Activated naive CD8-positive, alpha-beta T cell treated with anti-CD3 and anti-CD28 coated beads for 36 hours (primary cell): ENCODE results near the gene DOCK1. TPM values are rescaled to one million over a fixed set of nuclear protein-coding genes. Genes with fewer than 3 reads are reported as not detected.

ENCODE experiments used
- DNase-seq: peaks from one replicate; pipeline ENCODE4 v3.0.0; 2021
- H3K27ac Mint-ChIP-seq: one replicate; pipeline ENCODE4 v1.8.0; 2022; ENCODE audit warnings: mild to moderate bottlenecking, moderate library complexity, mixed read lengths
- H3K27me3 Mint-ChIP-seq: one replicate; pipeline ENCODE4 v1.8.0; 2022; ENCODE audit warnings: mild to moderate bottlenecking, mixed read lengths
- H3K36me3 Mint-ChIP-seq: one replicate; pipeline ENCODE4 v1.8.0; 2021; ENCODE audit warnings: mild to moderate bottlenecking, mixed read lengths
- H3K4me1 Mint-ChIP-seq: one replicate; pipeline ENCODE4 v1.8.0; 2021; ENCODE audit warnings: mixed read lengths
- H3K4me3 Mint-ChIP-seq: one replicate; pipeline ENCODE4 v1.8.0; 2022; ENCODE audit warnings: mild to moderate bottlenecking, moderate library complexity, mixed read lengths
- H3K9me3 Mint-ChIP-seq: one replicate; pipeline ENCODE4 v1.8.0; 2022; ENCODE audit warnings: mixed read lengths
- total RNA-seq, 2 experiments: library from RNA; stranded (reverse); gene quantifications; one replicate each; pipeline ENCODE4 v1.2.3, GENCODE V29; 2021

The DOCK1 gene
- total RNA-seq, 2 experiments from 2014 or later, result 0.76 to 0.95 TPM

GRCh38 chr10:127094984-127095383 lies 189.8 kb downstream of the DOCK1 start:
- peaks cover 1% of the 10 kb centered on the region for H3K9me3 Mint-ChIP-seq
- no peaks in the 10 kb centered on the region for H3K27me3 Mint-ChIP-seq
- no peak for DNase-seq
- H3K27ac Mint-ChIP-seq, result no peak overlapping the region
- no peak overlapping the region for H3K4me3 Mint-ChIP-seq
- H3K4me1 Mint-ChIP-seq, result no peaks in the 10 kb centered on the region
- H3K36me3 Mint-ChIP-seq, result no peaks in the 10 kb centered on the region

GRCh38 chr10:127100983-127101615 lies 195.9 kb downstream of the DOCK1 start:
- Mint-ChIP-seq H3K4me3 (no peak overlapping the region), H3K36me3 (no peaks in the 10 kb centered on the region), H3K9me3 (peaks cover 1% of the 10 kb centered on the region), H3K27ac (no peak overlapping the region), H3K4me1 (no peaks in the 10 kb centered on the region), H3K27me3 (no peaks in the 10 kb centered on the region)
- no peak for DNase-seq

DNA sequence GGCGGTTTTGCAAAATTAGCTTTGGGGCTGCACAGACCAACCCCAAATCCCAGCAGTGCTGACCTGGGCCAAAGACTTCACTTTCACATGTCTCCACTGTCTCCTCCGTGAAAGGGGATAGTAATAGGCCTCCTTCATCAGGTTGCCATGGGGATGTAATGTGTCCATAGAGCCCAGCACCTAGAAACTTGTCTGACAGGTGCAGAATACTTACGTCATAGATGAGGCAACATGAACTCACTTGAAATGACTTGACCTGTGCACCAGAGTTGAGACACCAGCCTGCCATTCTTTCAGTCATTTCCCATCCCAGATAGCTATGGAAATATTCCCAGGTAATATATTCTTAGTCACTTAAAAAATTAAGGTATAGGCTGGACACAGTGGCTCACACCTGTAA lies 196.9 kb downstream of the DOCK1 start:
- DNase-seq, result no peak
- Mint-ChIP-seq H3K9me3 (peaks cover 3% of the 10 kb centered on the region), H3K36me3 (no peaks in the 10 kb centered on the region), H3K4me1 (no peaks in the 10 kb centered on the region), H3K4me3 (no peak overlapping the region), H3K27me3 (no peaks in the 10 kb centered on the region), H3K27ac (no peak overlapping the region)

- Mint-ChIP-seq H3K36me3 (no peaks in the 10 kb centered on the region), H3K4me3 (no peak overlapping the region), H3K27ac (no peak overlapping the region), H3K4me1 (no peaks in the 10 kb centered on the region), H3K27me3 (peaks cover 8% of the 10 kb centered on the region), H3K9me3 (peaks cover 2% of the 10 kb centered on the region)
- DNase-seq, result no peak
Measured at GRCh38 chr10:127115100-127115499, 209.9 kb downstream of the DOCK1 start.

GRCh38 chr10:127117125-127117524 lies 211.9 kb downstream of the DOCK1 start:
- peaks cover 8% of the 10 kb centered on the region for H3K27me3 Mint-ChIP-seq
- H3K4me3 Mint-ChIP-seq, result no peak overlapping the region
- H3K9me3 Mint-ChIP-seq, result peaks cover 2% of the 10 kb centered on the region
- no peak overlapping the region for H3K27ac Mint-ChIP-seq
- H3K4me1 Mint-ChIP-seq, result no peaks in the 10 kb centered on the region
- H3K36me3 Mint-ChIP-seq, result no peaks in the 10 kb centered on the region
- DNase-seq, result peak; percentile 22

GRCh38 chr10:127118034-127118433 lies 212.8 kb downstream of the DOCK1 start:
- peaks cover 8% of the 10 kb centered on the region for H3K27me3 Mint-ChIP-seq
- DNase-seq, result no peak
- H3K36me3 Mint-ChIP-seq, result no peaks in the 10 kb centered on the region
- no peaks in the 10 kb centered on the region for H3K4me1 Mint-ChIP-seq
- H3K27ac Mint-ChIP-seq, result no peak overlapping the region
- peaks cover 2% of the 10 kb centered on the region for H3K9me3 Mint-ChIP-seq
- H3K4me3 Mint-ChIP-seq, result no peak overlapping the region

DNA sequence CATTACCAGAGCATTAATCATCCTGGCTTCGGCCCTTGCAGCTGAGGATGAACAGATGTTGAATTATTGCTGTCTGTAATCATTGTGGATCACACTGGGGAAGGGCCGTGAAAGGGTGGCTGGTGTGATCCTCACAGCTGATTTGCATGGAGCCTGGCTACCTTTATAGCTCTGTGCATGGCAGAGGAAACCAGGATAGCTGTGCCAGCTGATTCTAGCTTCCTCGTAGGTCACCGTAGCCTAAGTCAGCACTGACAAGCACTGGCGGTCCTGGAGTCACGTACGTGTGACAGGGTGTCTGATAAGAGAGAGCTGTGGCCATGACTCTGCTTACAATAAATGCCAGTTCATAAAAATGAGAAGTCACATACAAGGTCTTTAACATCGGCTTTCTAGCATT lies 214.7 kb downstream of the DOCK1 start:
- Mint-ChIP-seq H3K9me3 (peaks cover 2% of the 10 kb centered on the region), H3K36me3 (no peaks in the 10 kb centered on the region), H3K4me1 (no peaks in the 10 kb centered on the region), H3K27me3 (peaks cover 8% of the 10 kb centered on the region), H3K27ac (no peak overlapping the region), H3K4me3 (no peak overlapping the region)
- no peak for DNase-seq

- Mint-ChIP-seq H3K27ac (no peak overlapping the region), H3K36me3 (no peaks in the 10 kb centered on the region), H3K27me3 (peaks cover 5% of the 10 kb centered on the region), H3K4me3 (no peak overlapping the region), H3K9me3 (no peaks in the 10 kb centered on the region), H3K4me1 (no peaks in the 10 kb centered on the region)
- no peak for DNase-seq
Measured at GRCh38 chr10:127122831-127123230, 217.6 kb downstream of the DOCK1 start.

- Mint-ChIP-seq H3K27me3 (no peaks in the 10 kb centered on the region), H3K27ac (no peak overlapping the region), H3K9me3 (no peaks in the 10 kb centered on the region), H3K4me3 (no peak overlapping the region), H3K4me1 (no peaks in the 10 kb centered on the region), H3K36me3 (no peaks in the 10 kb centered on the region)
- no peak for DNase-seq
Measured at GRCh38 chr10:127123626-127124025, 218.4 kb downstream of the DOCK1 start.

DNA sequence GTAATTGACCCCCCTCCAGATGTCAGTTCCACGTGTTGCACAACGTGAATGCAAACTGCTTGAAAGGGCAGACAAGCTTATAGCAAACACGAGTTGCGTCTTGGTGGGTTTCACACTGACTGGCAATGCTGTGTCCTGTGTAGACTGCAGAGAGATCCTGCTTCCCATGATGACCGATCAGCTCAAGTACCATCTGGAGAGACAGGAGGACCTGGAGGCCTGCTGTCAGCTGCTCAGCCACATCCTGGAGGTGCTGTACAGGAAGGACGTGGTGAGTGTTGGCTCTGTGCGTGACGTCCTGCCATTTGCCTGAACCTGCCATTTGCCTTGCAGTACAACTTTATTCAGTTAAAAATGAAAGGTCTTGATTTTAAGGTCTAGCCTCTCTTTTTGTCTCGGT lies 220.1 kb downstream of the DOCK1 start:
- no peak overlapping the region for H3K27ac Mint-ChIP-seq
- no peaks in the 10 kb centered on the region for H3K4me1 Mint-ChIP-seq
- H3K36me3 Mint-ChIP-seq, result no peaks in the 10 kb centered on the region
- DNase-seq, result no peak
- H3K4me3 Mint-ChIP-seq, result no peak overlapping the region
- no peaks in the 10 kb centered on the region for H3K27me3 Mint-ChIP-seq
- no peaks in the 10 kb centered on the region for H3K9me3 Mint-ChIP-seq

- no peak overlapping the region for H3K27ac Mint-ChIP-seq
- H3K36me3 Mint-ChIP-seq, result no peaks in the 10 kb centered on the region
- no peak for DNase-seq
- H3K27me3 Mint-ChIP-seq, result no peaks in the 10 kb centered on the region
- no peak overlapping the region for H3K4me3 Mint-ChIP-seq
- H3K9me3 Mint-ChIP-seq, result no peaks in the 10 kb centered on the region
- H3K4me1 Mint-ChIP-seq, result no peaks in the 10 kb centered on the region
Measured at GRCh38 chr10:127127822-127128221, 222.6 kb downstream of the DOCK1 start.

DNA sequence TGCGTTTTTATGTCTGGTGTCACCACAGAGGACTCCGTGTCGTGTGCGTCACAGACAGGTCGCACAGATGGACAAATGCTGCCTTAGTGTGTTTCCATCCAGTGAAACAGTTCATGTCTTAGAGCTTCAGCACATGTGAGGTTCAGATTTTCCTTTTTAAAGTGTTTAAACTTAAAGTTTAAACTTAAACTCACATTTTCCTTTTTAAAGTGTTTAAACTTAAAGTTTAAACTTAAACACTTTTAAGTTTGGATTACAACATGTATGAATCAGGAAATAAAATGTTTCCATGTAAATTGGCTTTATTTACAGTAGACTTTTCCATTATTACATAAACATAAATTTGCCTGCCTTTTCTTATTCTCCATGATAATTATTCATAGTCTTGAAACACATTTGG lies 223.9 kb downstream of the DOCK1 start:
- Mint-ChIP-seq H3K4me1 (no peaks in the 10 kb centered on the region), H3K27me3 (no peaks in the 10 kb centered on the region), H3K36me3 (no peaks in the 10 kb centered on the region), H3K9me3 (no peaks in the 10 kb centered on the region), H3K27ac (no peak overlapping the region), H3K4me3 (no peak overlapping the region)
- no peak for DNase-seq

DNA sequence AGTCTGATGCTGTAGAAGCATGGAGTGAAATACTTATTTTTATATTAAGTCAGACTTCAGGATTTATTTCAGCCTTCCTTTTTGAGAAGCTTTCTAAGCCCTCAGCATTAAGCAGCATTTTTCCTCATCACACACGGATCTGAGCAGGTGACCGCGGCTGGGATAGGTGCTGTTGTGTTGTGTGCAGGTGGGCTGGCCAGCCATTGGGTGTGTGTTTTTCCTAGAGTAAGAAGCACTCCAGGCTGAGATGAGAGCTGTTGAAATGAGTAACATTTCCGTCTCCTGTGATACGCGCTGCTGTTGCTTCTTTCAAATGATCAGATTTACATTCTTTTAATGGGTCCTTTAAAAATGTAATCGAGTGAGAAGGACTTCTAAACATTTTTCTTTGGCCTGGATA lies 227.2 kb downstream of the DOCK1 start:
- no peak overlapping the region for H3K27ac Mint-ChIP-seq
- no peaks in the 10 kb centered on the region for H3K9me3 Mint-ChIP-seq
- no peaks in the 10 kb centered on the region for H3K4me1 Mint-ChIP-seq
- no peaks in the 10 kb centered on the region for H3K27me3 Mint-ChIP-seq
- H3K4me3 Mint-ChIP-seq, result no peak overlapping the region
- no peaks in the 10 kb centered on the region for H3K36me3 Mint-ChIP-seq
- DNase-seq, result no peak

DNA sequence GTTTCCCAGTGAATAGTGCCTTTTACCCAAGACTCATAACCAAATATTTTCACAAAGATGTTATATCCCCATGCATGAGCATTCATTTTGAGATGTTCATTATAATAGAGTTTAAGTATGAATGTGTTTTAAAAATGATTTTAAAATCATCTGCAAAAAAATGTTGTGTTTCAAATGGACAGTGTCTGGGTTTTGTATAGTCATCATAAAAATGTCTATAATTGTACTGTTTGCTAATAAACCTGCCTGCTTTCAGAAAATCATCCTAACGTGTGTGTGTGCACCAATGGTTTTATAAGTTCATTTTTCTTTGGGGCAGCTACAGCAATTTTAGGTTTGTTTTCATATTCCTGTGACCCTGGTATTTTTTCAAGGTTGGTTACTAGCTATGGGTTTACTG lies 228.0 kb downstream of the DOCK1 start:
- Mint-ChIP-seq H3K9me3 (no peaks in the 10 kb centered on the region), H3K4me1 (no peaks in the 10 kb centered on the region), H3K4me3 (no peak overlapping the region), H3K27ac (no peak overlapping the region), H3K36me3 (no peaks in the 10 kb centered on the region), H3K27me3 (no peaks in the 10 kb centered on the region)
- DNase-seq, result no peak

DNA sequence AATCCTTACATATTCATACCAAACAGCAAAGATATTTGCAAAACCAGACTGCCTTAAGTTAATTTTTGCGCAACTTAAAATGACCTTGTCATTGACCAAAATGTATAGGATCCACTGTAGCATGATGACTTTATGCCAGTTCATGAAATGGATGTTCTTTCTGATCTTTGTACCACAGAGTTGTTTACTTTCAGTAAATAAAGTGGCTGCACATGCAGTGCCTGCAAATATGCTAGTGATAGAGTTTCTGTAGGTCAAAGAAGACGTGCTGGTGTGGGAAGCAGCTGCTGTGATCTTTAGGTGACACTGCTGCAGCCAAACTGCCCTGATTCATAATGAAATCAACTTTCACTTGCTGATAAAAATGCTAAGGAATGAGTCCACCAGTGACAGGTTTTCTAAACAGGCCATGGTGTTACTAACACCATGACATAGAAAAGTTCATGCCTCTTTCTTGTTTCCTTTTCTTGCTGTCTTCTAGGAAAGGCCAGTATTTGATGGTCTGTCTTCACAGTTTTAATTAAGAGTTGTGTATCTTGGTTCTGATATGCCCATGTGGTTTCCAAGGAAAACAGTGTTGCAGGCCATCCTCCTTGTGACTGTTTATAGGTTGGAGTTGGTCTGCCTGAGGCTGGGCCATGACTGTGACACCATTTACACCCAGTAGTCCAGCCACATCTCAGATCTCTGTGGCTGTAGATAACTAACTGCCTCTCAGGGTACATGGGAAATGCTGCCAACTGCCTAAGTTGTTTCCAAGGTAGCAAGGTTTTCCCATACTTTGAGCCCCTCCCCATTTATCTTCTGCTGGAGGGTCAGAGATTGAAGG lies 228.7 kb downstream of the DOCK1 start:
- Mint-ChIP-seq H3K4me1 (no peaks in the 10 kb centered on the region), H3K9me3 (no peaks in the 10 kb centered on the region), H3K4me3 (no peak overlapping the region), H3K36me3 (no peaks in the 10 kb centered on the region), H3K27ac (no peak overlapping the region), H3K27me3 (no peaks in the 10 kb centered on the region)
- no peak for DNase-seq
